Activated CD4-positive, alpha-beta T cell treated with anti-CD3 and anti-CD28 coated beads, Interleukin-2, amount 50 U/mL, for 24 hours (primary cell): ENCODE data around the gene ARPC5L.

Source experiments
- DNase-seq, 2 donors: peaks; one replicate each; pipeline ENCODE4 v3.0.0-alpha.2; 2020; ENCODE audit warnings: low read depth in 1 of 2, low spot score in 1 of 2

The ARPC5L gene

GRCh38 chr9:124863371-124863871 lies 1.5 kb downstream of the ARPC5L start:
- DNase-seq, result no peak

- peak; percentile 86 to 91 for DNase-seq
Observed at GRCh38 chr9:124868511-124869465, 6.9 kb downstream of the ARPC5L start.

DNA sequence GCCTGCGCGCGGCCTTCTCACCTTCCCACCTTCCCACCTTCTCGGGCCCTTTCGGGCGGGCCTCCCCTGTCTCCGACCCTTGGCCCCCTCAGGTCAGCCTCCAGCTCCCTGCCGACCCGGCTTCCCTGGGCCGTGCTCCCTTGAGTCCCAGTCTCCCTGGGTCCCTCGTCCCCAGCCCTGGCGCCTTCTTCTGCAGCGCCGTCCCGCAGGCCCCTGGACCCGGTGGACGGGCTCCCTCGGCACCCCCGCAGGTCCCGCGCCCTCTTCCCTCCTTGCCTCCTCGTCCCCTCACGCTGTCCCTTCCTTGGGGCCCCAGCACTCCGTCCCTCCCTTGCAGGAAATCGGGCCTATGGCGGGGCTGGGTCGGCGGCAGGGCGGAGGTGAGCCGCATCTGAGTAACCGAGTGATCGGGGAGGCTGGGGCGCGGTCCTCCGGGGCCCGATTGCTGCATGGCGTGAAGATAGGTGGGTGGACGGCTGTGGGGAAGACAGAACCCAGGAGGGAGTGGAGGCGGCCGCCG lies 7.6 kb downstream of the ARPC5L start:
- DNase-seq, result peak in 1 of 2 donors; percentile 44

GRCh38 chr9:124869986-124870560 lies 8.1 kb downstream of the ARPC5L start:
- DNase-seq, result peak; percentile 80 to 86

GRCh38 chr9:124870723-124871122 lies 8.8 kb downstream of the ARPC5L start:
- DNase-seq, result no peak

GRCh38 chr9:124871156-124871561 lies 9.2 kb downstream of the ARPC5L start:
- DNase-seq, result no peak

DNA sequence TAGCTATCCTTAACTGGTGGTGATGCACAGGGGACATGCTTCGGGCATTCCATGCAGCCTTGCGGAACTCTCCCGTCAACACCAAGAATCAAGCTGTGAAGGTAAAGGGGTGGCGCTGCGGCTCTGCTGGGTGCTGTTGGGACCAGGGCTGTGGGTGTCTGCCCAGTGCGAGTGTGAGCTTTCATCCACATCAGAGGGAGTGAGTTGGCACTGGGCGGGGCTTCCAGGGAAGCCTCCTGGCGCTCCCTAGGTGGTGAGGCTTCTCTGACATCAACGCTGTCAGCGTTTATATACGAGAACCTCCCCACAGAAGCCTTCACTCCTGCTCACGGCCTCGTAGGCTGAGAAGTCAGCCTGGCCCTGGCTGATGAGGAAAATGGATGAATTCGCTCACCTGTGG lies 11.7 kb downstream of the ARPC5L start:
- no peak for DNase-seq

- DNase-seq, result no peak
Observed at GRCh38 chr9:124875501-124875900, 13.6 kb downstream of the ARPC5L start.

GRCh38 chr9:124877021-124877782 lies 15.3 kb downstream of the ARPC5L start:
- no peak for DNase-seq

GRCh38 chr9:124878021-124878420 lies 16.1 kb downstream of the ARPC5L start:
- DNase-seq, result no peak

DNA sequence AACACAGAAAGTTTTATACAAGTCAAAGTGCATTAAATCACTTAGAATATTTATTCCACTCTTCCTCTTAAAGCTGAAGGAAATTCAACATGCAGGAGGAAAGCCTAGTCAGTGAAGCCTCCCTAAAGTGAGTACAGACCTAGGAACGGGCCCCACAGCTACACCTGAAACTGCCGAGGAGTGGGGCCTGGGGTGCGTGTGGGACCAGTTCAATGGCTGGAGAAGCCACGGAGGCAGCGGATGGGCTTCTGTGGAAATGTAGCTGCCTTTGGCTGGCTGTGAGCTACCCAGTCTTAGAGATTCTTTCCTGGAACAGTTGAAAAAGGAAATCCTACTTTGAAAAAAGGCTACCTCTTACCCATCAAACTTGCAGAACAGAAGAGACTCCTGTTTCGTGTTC lies 16.6 kb downstream of the ARPC5L start:
- no peak for DNase-seq

GRCh38 chr9:124879226-124879625 lies 17.3 kb downstream of the ARPC5L start:
- no peak for DNase-seq

- no peak for DNase-seq
Observed at GRCh38 chr9:124880501-124880900, 18.6 kb downstream of the ARPC5L start.

GRCh38 chr9:124881138-124881743 lies 19.3 kb downstream of the ARPC5L start:
- no peak for DNase-seq

DNA sequence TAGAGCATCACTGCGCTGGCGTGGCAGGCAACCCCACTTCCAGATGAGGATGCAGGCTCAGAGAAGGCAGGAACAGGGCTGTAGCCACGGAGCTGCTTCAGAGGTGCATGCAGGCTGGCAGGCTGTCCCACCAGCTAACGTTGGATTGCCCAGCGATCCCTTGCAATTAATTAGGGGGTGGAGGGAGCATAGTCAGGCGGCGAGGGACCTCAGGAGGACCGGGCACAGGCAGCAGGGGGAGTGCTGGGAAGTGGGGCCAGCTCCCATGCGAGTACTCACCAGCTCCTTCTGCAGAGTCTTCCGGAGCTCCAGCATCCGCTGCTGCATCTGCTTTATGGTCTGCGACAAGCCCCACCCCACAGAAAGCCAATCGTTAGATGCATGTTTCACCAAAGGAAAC lies 20.3 kb downstream of the ARPC5L start:
- no peak for DNase-seq

DNA sequence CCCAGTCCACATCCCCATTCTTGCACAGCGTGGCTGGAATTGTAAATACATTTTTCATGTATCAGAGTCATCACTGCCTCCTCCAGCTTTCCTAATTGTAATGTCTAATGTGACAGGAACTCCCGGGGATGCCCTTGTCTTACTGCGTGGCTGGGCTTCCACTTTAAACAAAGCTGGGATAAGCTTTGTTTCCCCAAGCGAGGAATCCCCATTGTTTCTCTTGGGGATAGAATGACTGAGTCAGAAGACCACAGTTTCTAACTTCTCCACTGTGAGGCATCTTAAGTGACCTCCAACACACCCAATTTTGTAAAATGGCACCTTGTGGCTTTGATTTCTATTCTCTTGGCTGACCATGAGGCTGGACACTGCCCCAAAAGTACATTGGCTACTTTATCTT lies 22.4 kb downstream of the ARPC5L start:
- no peak for DNase-seq

DNA sequence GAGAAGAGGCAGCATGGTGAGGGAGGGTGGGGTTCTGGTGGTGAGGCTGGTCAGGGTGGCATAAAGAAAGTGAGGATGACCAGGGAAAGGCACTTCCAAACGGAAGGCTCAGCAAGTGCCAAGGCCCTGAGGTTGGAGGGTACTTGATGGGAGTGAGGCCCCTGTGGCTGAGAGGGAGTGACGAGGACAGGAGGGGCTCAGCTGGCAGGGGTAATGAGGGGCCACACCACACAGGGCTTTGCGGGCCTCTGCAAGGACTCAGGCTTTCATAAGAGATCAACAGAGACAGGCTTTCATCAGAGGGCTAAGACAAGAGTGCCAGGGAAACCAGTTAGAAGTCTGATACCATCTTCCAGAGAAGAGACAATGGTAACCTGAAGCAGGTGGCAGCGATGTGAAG lies 23.6 kb downstream of the ARPC5L start:
- DNase-seq, result no peak

DNA sequence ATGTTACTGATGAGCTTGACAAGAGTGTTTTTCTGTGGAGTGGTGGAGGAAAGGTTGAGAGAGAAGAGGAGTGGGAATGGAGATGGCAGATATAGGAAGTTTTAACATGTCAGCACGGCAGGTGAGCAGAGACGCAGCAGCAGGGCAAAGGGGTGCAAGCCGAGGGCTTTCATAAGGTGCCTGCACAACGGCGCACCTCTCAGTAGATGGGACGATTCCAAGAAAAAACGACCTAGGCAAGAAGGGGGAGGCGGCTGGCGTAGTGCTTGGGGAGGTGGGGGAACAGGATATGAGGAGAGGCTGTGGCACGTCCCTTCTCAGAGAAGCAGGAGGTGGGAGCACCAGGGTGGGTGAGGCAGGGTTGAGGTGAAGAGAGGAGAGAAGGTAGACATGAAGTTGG lies 24.5 kb downstream of the ARPC5L start:
- no peak for DNase-seq

DNA sequence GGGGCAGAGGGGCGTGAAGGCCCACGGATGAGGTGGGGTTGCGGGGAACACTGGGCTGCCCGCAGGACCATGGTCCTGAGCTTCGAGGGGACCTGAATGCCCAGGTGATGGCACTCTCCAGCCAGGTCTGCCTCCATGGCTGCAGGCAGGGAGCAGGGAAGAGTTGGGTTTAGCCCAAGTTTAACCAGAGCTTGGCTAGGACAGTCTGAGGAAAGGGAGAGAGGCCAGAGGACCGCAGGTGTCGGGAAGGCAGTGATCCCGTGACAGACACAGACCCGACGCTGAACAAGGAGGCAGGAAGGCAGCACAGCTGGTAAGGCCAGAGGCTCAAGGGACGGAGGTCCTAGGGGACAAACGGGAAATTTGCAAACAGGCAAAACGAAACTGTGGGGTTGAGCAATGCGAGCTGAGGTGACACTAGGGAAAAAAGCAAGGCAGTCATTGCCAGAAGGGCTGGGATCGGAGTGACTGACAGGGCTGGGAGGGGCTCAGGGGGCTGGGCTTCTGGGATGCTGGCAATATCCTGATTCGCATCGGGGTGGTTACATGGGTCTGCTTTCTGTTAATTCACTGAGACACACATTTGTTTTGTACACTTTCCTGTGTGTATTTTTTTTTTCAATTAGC lies 25.0 kb downstream of the ARPC5L start:
- DNase-seq, result no peak

GRCh38 chr9:124887832-124888231 lies 25.9 kb downstream of the ARPC5L start:
- no peak for DNase-seq

- DNase-seq, result no peak
Observed at GRCh38 chr9:124889006-124889405, 27.1 kb downstream of the ARPC5L start.
